Spleen (tissue), 11 donors: ENCODE results near the gene GNB1L. TPM values are rescaled to one million over a fixed set of nuclear protein-coding genes. Genes with fewer than 3 reads are reported as not detected.

Experiments
- DNase-seq: peaks from one replicate; pipeline ENCODE4 v3.0.0-alpha.2; 2020
- H3K27ac ChIP-seq, 8 donors: fragments of 200-600 bp; sonication (generic) in 7 of 8; 1 replicate in 4 of 8; 2 replicates in 4 of 8; pipeline versions ENCODE4 v1.5.0 to v1.8.0; 2016 to 2021; ENCODE audit warnings: inconsistent platforms in 4 of 8, mild to moderate bottlenecking in 4 of 8, moderate library complexity in 1 of 8
- H3K27me3 ChIP-seq, 7 donors: fragments of 200-600 bp; sonication (generic) in 6 of 7; replicated peaks in 1 of 7; 1 replicate in 4 of 7; 2 replicates in 3 of 7; pipeline versions ENCODE4 v1.5.0 to v1.8.0; 2016 to 2021; ENCODE audit warnings: inconsistent platforms in 3 of 7, mild to moderate bottlenecking in 1 of 7
- H3K36me3 ChIP-seq, 6 donors: fragments of 200-600 bp; sonication (generic) in 5 of 6; 1 replicate in 4 of 6; 2 replicates in 2 of 6; pipeline versions ENCODE4 v1.5.0 to v1.8.0; 2016 to 2021; ENCODE audit warnings: inconsistent platforms in 2 of 6
- H3K4me1 ChIP-seq, 6 donors: fragments of 200-600 bp; sonication (generic) in 5 of 6; 1 replicate in 3 of 6; 2 replicates in 3 of 6; pipeline versions ENCODE4 v1.5.0 to v1.8.0; 2016 to 2021; ENCODE audit warnings: inconsistent platforms in 3 of 6
- H3K4me3 ChIP-seq, 8 donors: fragments of 200-600 bp; sonication (generic) in 7 of 8; 1 replicate in 4 of 8; 2 replicates in 4 of 8; pipeline versions ENCODE4 v1.5.0 to v1.8.0; 2016 to 2021; ENCODE audit warnings: inconsistent platforms in 4 of 8, mild to moderate bottlenecking in 4 of 8, moderate library complexity in 2 of 8
- H3K9me3 ChIP-seq, 8 donors: fragments of 200-600 bp; sonication (generic) in 7 of 8; 1 replicate in 4 of 8; 2 replicates in 4 of 8; pipeline versions ENCODE4 v1.5.0 to v1.8.0; 2016 to 2021; ENCODE audit warnings: inconsistent platforms in 4 of 8
- CTCF ChIP-seq, 11 experiments: fragments of 200-600 bp in 7 of 11; fragments of 450-650 bp in 4 of 11; sonication (generic) in 4 of 11; IDR thresholded peaks in 8 of 11; conservative IDR thresholded peaks in 3 of 11; 1 replicate in 7 of 11; 2 replicates in 4 of 11; pipeline versions ENCODE4 v1.4.0 to v1.8.0; 2016 to 2021; ENCODE audit warnings: antibody characterized with exemption in 11 of 11, inconsistent platforms in 4 of 11, mild to moderate bottlenecking in 1 of 11
- POLR2A ChIP-seq, 3 donors: fragments of 450-650 bp; IDR thresholded peaks; one replicate each; pipeline ENCODE4 v1.5.1; 2017; ENCODE audit warnings: antibody characterized with exemption in 3 of 3, mild to moderate bottlenecking in 1 of 3
- POLR2AphosphoS5 ChIP-seq, 3 donors: sonication (generic); formaldehyde crosslinking; IDR thresholded peaks; one replicate each; pipeline ENCODE4 v1.5.1; 2017; ENCODE audit warnings: antibody characterized with exemption in 3 of 3
- WGBS, 5 donors: extraction: QIAGEN DNeasy Blood & Tissue Kit in 3 of 5; methylation state at CpG; one replicate each; pipeline versions ENCODE4 v1.1.5 to v1.1.7; 2013 to 2018; 5-methylcytosine and 5-hydroxymethylcytosine counted together
- intact Hi-C: fragments of 100-400 bp; cut with DNase I; formaldehyde crosslinking; loops from one replicate; pipeline ENCODE4 v1.15.0; 2023; ENCODE audit warnings: low total_unique reads
- polyA plus RNA-seq, 3 donors: library from polyadenylated mRNA; stranded (reverse); fragments of 200-250 nt; gene quantifications; one replicate each; pipeline ENCODE4 v1.2.1, GENCODE V29; 2013
- total RNA-seq, 7 donors: library from RNA; depleted of rRNA in 3 of 7; stranded (reverse); fragments of >200 nt in 3 of 7; fragmentation: NEBNext Ultra II Directional in 4 of 7; extraction: Animal tissue kit (Norgen Biotek cat#: 25700) in 4 of 7; gene quantifications; one replicate each; pipeline versions ENCODE4 v1.1.0 to v1.2.1, GENCODE V29; 2016 to 2021
- donor health status: healthy with polysubstance abuse.
- donor health status: DM: no; HTN: no; CAD: no; lungs with moderate emphysema.
- donor health status: DM: no; HTN: no; CAD: no.
- donor health status: Bipolar disorder and iron deficiency.
- donor health status: healthy.
- donor health status: DM: no; HTN: no; CAD: no.
- donor health status: DM: yes; HTN: yes; CAD: no.

GNB1L gene
- total and polyA plus RNA-seq, 10 donors = 5.7 to 10.4 (median 7.9) TPM

- no peaks in the 10 kb centered on the region for H3K9me3 ChIP-seq
- peak; percentile 61 for DNase-seq
- no peak for TF ChIP-seq POLR2A (IDR thresholded peaks at IDR 0.05)
- no peak for TF ChIP-seq POLR2AphosphoS5 (IDR thresholded peaks at IDR 0.05)
- TF ChIP-seq CTCF (IDR thresholded peaks at IDR 0.05 in 8 of 11, conservative IDR thresholded peaks at IDR 0.05 in 3 of 11) = no peak
- peaks cover 0 to 63% (median 9%) of the 10 kb centered on the region in 6 donors for H3K36me3 ChIP-seq
- WGBS, 5 donors = 80 to 90% (median 84%) methylated on average over 11 of the region's 11 CpGs
- H3K27me3 ChIP-seq = no peaks in the 10 kb centered on the region
- peaks cover 0 to 24% (median 7%) of the 10 kb centered on the region in 6 donors for H3K4me1 ChIP-seq
- no peak overlapping the region for H3K4me3 ChIP-seq
- intact Hi-C loops = no loop called here
- H3K27ac ChIP-seq = no peak overlapping the region
Observed at GRCh38 chr22:19808873-19809478, 45.7 kb downstream of the GNB1L start.

GRCh38 chr22:19807914-19808872, 46.5 kb downstream of the GNB1L start:
- intact Hi-C loops = no loop called here
- Histone ChIP-seq H3K9me3 (no peaks in the 10 kb centered on the region), H3K27me3 (no peaks in the 10 kb centered on the region), H3K27ac (no peak overlapping the region), H3K4me1 (peaks cover 0 to 24% (median 7%) of the 10 kb centered on the region in 6 donors), H3K36me3 (peaks cover 0 to 62% (median 9%) of the 10 kb centered on the region in 6 donors), H3K4me3 (no peak overlapping the region)
- TF ChIP-seq POLR2A (IDR thresholded peaks at IDR 0.05) = no peak
- no peak for TF ChIP-seq CTCF (IDR thresholded peaks at IDR 0.05 in 8 of 11, conservative IDR thresholded peaks at IDR 0.05 in 3 of 11)
- TF ChIP-seq POLR2AphosphoS5 (IDR thresholded peaks at IDR 0.05) = no peak
- DNase-seq = peak; percentile 65
- 91 to 97% (median 93%) methylated on average over 19 to 20 of the region's 20 CpGs for WGBS, 5 donors

GRCh38 chr22:19807161-19807913, 47.3 kb downstream of the GNB1L start:
- peak; percentile 62 for DNase-seq
- intact Hi-C loops = no loop called here
- TF ChIP-seq CTCF (IDR thresholded peaks at IDR 0.05 in 8 of 11, conservative IDR thresholded peaks at IDR 0.05 in 3 of 11) = no peak
- TF ChIP-seq POLR2A (IDR thresholded peaks at IDR 0.05) = no peak
- no peak for TF ChIP-seq POLR2AphosphoS5 (IDR thresholded peaks at IDR 0.05)
- Histone ChIP-seq H3K9me3 (no peaks in the 10 kb centered on the region), H3K4me1 (peaks cover 0 to 24% (median 7%) of the 10 kb centered on the region in 6 donors), H3K27ac (no peak overlapping the region), H3K4me3 (no peak overlapping the region), H3K36me3 (peaks cover 0 to 62% (median 9%) of the 10 kb centered on the region in 6 donors), H3K27me3 (no peaks in the 10 kb centered on the region)
- WGBS, 5 donors = 92 to 96% (median 94%) methylated on average over 12 to 15 of the region's 15 CpGs
